Lower leg skin (tissue), 4 donors: ENCODE measurements around the gene KCNJ6. TPM values are rescaled to one million over a fixed set of nuclear protein-coding genes. Genes with fewer than 3 reads are reported as not detected.

Experiments used
- DNase-seq, 2 donors: peaks; one replicate each; pipeline ENCODE4 v3.0.0-alpha.2; 2019; ENCODE audit warnings: low spot score in 2 of 2
- H3K4me3 ChIP-seq: fragments of 200-600 bp; sonication (generic); 2 replicates; pipeline ENCODE4 v1.5.1; 2017; ENCODE audit warnings: mild to moderate bottlenecking, low read depth; ENCODE audit not compliant: poor library complexity, severe bottlenecking
- POLR2A ChIP-seq, 2 donors: fragments of 450-650 bp; IDR thresholded peaks; one replicate each; pipeline ENCODE4 v1.6.1; 2016 to 2017; ENCODE audit warnings: antibody characterized with exemption in 2 of 2, mild to moderate bottlenecking in 1 of 2, moderate library complexity in 1 of 2
- WGBS, 2 donors: methylation state at CpG; one replicate each; pipeline ENCODE4 v1.1.5; 2018; 5-methylcytosine and 5-hydroxymethylcytosine counted together
- intact Hi-C: fragments of 100-400 bp; cut with DNase I; formaldehyde crosslinking; loops from one replicate; pipeline ENCODE4 v1.15.0; 2023; ENCODE audit warnings: low total_unique reads
- total RNA-seq, 4 donors: library from RNA; depleted of rRNA; stranded (reverse); fragments of >200 nt; gene quantifications; one replicate each; pipeline ENCODE4 v1.1.0, GENCODE V29; 2016
- TF ChIP-seq, protein P1 (sequence below), 3 donors: fragments of 450-650 bp; IDR thresholded peaks; one replicate each; pipeline ENCODE4 v1.5.1; 2016; ENCODE audit warnings: antibody characterized with exemption in 3 of 3, mild to moderate bottlenecking in 3 of 3, moderate library complexity in 2 of 3

Gene KCNJ6
- total RNA-seq, 4 donors from 2014 or later, result 0.04 TPM; not detected in 3

GRCh38 chr21:37869661-37870060 lies 46.6 kb downstream of the KCNJ6 start:
- TF ChIP-seq, protein P1, sequence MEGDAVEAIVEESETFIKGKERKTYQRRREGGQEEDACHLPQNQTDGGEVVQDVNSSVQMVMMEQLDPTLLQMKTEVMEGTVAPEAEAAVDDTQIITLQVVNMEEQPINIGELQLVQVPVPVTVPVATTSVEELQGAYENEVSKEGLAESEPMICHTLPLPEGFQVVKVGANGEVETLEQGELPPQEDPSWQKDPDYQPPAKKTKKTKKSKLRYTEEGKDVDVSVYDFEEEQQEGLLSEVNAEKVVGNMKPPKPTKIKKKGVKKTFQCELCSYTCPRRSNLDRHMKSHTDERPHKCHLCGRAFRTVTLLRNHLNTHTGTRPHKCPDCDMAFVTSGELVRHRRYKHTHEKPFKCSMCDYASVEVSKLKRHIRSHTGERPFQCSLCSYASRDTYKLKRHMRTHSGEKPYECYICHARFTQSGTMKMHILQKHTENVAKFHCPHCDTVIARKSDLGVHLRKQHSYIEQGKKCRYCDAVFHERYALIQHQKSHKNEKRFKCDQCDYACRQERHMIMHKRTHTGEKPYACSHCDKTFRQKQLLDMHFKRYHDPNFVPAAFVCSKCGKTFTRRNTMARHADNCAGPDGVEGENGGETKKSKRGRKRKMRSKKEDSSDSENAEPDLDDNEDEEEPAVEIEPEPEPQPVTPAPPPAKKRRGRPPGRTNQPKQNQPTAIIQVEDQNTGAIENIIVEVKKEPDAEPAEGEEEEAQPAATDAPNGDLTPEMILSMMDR (IDR thresholded peaks at IDR 0.05), result no peak
- TF ChIP-seq POLR2A (IDR thresholded peaks at IDR 0.05), result no peak
- DNase-seq, result peak in 1 of 2 donors; percentile 49

GRCh38 chr21:37868446-37869295 lies 47.6 kb downstream of the KCNJ6 start:
- TF ChIP-seq, protein P1 (IDR thresholded peaks at IDR 0.05), result no peak
- no peak for TF ChIP-seq POLR2A (IDR thresholded peaks at IDR 0.05)
- intact Hi-C loops, result no loop called here
- H3K4me3 ChIP-seq, result no peak overlapping the region
- WGBS, 2 donors, result 55 to 63% methylated on average over 11 of the region's 11 CpGs
- DNase-seq, result peak in 1 of 2 donors; percentile 69

More at GRCh38 chr21:37869661-37870060, 46.6 kb downstream of the KCNJ6 start:
- intact Hi-C loops, result no loop called here
- no peak overlapping the region for H3K4me3 ChIP-seq

- WGBS, 2 donors, result 85 to 88% methylated on average over 2 of the region's 2 CpGs
- H3K4me3 ChIP-seq, result no peak overlapping the region
- TF ChIP-seq POLR2A (IDR thresholded peaks at IDR 0.05), result no peak
- DNase-seq, result peak in 1 of 2 donors; percentile 37
- intact Hi-C loops, result no loop called here
Observed at GRCh38 chr21:37866027-37866426, 50.2 kb downstream of the KCNJ6 start.

DNA sequence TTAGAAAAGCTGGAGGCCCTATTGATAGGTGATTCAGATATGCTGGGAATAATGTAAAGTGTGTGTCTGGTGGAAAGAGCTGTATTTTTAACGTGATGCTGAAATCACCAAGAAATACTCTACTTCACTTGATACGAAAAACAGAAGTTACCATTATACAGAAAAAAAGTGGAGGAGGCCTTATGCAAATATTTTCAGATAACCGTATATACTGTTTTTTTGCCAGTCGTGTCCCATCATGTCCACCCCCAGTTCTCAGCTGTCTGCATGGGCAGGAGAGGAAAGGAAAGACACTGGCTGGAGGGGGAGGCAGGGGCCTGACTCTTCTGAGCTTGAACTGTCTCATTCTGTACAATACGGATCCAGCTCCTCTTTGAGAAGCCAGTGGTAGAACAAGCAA lies 51.1 kb downstream of the KCNJ6 start:
- TF ChIP-seq, protein P1 (IDR thresholded peaks at IDR 0.05), result no peak
- no peak for TF ChIP-seq POLR2A (IDR thresholded peaks at IDR 0.05)
- 70% methylated on average over 5 of the region's 5 CpGs for WGBS, 2 donors
- no peak overlapping the region for H3K4me3 ChIP-seq
- no peak for DNase-seq
- intact Hi-C loops, result no loop called here

GRCh38 chr21:37863842-37864241 lies 52.4 kb downstream of the KCNJ6 start:
- no peak overlapping the region for H3K4me3 ChIP-seq
- no peak for DNase-seq
- WGBS, 2 donors, result 76 to 93% methylated on average over 5 of the region's 5 CpGs
- no peak for TF ChIP-seq POLR2A (IDR thresholded peaks at IDR 0.05)
- TF ChIP-seq, protein P1 (IDR thresholded peaks at IDR 0.05), result no peak
- intact Hi-C loops, result no loop called here

- no peak for DNase-seq
- WGBS, 2 donors, result 33 to 61% methylated on average over 2 of the region's 2 CpGs
- intact Hi-C loops, result no loop called here
- TF ChIP-seq, protein P1 (IDR thresholded peaks at IDR 0.05), result no peak
- TF ChIP-seq POLR2A (IDR thresholded peaks at IDR 0.05), result no peak
- H3K4me3 ChIP-seq, result no peak overlapping the region
Observed at GRCh38 chr21:37862536-37862935, 53.7 kb downstream of the KCNJ6 start.
